GM12878 (cell line): ENCODE results near the gene CFI.

Experiments
- CBX5 ChIP-seq: sonication (generic); IDR thresholded peaks from 2 replicates; pipeline ENCODE4 v1.6.1; 2016; ENCODE audit warnings: low read depth, moderate library complexity, mild to moderate bottlenecking, inconsistent platforms
- CTCF ChIP-seq, 3 experiments: IDR thresholded peaks in 2 of 3; conservative IDR thresholded peaks in 1 of 3; 2 replicates each; pipeline ENCODE4 v1.5.1; 2011; ENCODE audit warnings: low read depth in 3 of 3, low read length in 3 of 3, mild to moderate bottlenecking in 3 of 3, control low read depth in 2 of 3, moderate library complexity in 2 of 3, inconsistent platforms in 1 of 3, mixed read lengths in 1 of 3; ENCODE audit not compliant: control insufficient read depth in 2 of 3, insufficient read depth in 1 of 3; ENCODE audit errors: extremely low read depth in 1 of 3
- EP300 ChIP-seq, 2 experiments: fragments of 150-350 bp in 1 of 2; IDR thresholded peaks; 2 replicates each; pipeline ENCODE4 v1.6.1; 2011 to 2012; ENCODE audit warnings: low read depth in 2 of 2, low read length in 2 of 2, borderline replicate concordance in 1 of 2, improper control_type of control experiment in 1 of 2, inconsistent platforms in 1 of 2; ENCODE audit not compliant: control insufficient read depth in 1 of 2
- EZH2 ChIP-seq: IDR thresholded peaks from 2 replicates; pipeline ENCODE4 v1.6.1; 2012; ENCODE audit warnings: low read depth, mild to moderate bottlenecking, control low read depth, inconsistent platforms, low read length, borderline replicate concordance; ENCODE audit not compliant: control insufficient read depth
- GABPA ChIP-seq: IDR thresholded peaks from 2 replicates; pipeline ENCODE4 v1.6.1; 2014; ENCODE audit warnings: antibody characterized with exemption, low read depth, mild to moderate bottlenecking, inconsistent platforms
- IKZF1 ChIP-seq: fragments of 450-650 bp; conservative IDR thresholded peaks from 2 replicates; pipeline ENCODE4 v1.6.1; 2017; ENCODE audit warnings: antibody characterized with exemption, mild to moderate bottlenecking
- KDM1A ChIP-seq: fragments of 200-600 bp; sonication (generic); IDR thresholded peaks from 2 replicates; pipeline ENCODE4 v1.6.1; 2016; ENCODE audit warnings: borderline replicate concordance
- POLR2A ChIP-seq: IDR thresholded peaks from 2 replicates; pipeline ENCODE4 v1.6.1; 2011; ENCODE audit warnings: low read depth, mild to moderate bottlenecking, low read length
- SUZ12 ChIP-seq: fragments of 200-600 bp; sonication (generic); IDR thresholded peaks from one replicate; pipeline ENCODE4 v1.6.1; 2018; ENCODE audit warnings: antibody characterized with exemption, mild to moderate bottlenecking; ENCODE audit not compliant: unreplicated experiment

- no peak for TF ChIP-seq CTCF (IDR thresholded peaks at IDR 0.05 in 2 of 3, conservative IDR thresholded peaks at IDR 0.05 in 1 of 3; ENCODE audit: control insufficient read depth in 2 of 3, extremely low read depth in 1 of 3, insufficient read depth in 1 of 3, low read depth in 3 of 3, low read length in 3 of 3)
- no peak for TF ChIP-seq POLR2A
- no peak for TF ChIP-seq KDM1A
- TF ChIP-seq EP300 (IDR thresholded peaks at IDR 0.05; ENCODE audit: borderline replicate concordance in 1 of 2, control insufficient read depth in 1 of 2, low read depth in 2 of 2, low read length in 2 of 2) = no peak
- no peak for TF ChIP-seq IKZF1
- no peak for TF ChIP-seq SUZ12
- TF ChIP-seq EZH2 = no peak
- TF ChIP-seq CBX5 = no peak
- TF ChIP-seq GABPA = no peak
These were observed 48.8 kb upstream of the CFI start for GRCh38 chr4:109850601-109851000.
